Endothelial cell of umbilical vein (primary cell): Measurements from ENCODE around the gene KCNN1. TPM values are rescaled to one million over a fixed set of nuclear protein-coding genes. Genes with fewer than 3 reads are reported as not detected.
A peak's percentile ranks its signal among the peaks of the same experiment; 100 is the strongest.
"Not testable (repeated sequence)": the region's sequence is repeated elsewhere in the genome, so short reads cannot be mapped to it uniquely, and the experiment has no call there.

Source experiments
- BruUV-seq: library from RNA; stranded (reverse); fragments of 400-500 nt; replicated peaks from 2 replicates; lab custom pipeline; 2021; lab: Mats Ljungman, UMichigan
- CTCF ChIA-PET: fragments of 300-600, 350-600 bp; sonication (Branson Sonifier 250); formaldehyde crosslinking; loops from one replicate; lab custom pipeline; 2021; ENCODE audit warnings: antibody characterized with exemption, inconsistent platforms; lab: Charles Lee
- POLR2A ChIA-PET: fragments of 300-600, 350-600 bp; sonication (Branson Sonifier 250); formaldehyde crosslinking; loops from one replicate; lab custom pipeline; 2021; ENCODE audit warnings: antibody characterized with exemption, inconsistent platforms; lab: Charles Lee
- DNase-seq: peaks from one replicate; pipeline ENCODE4 v3.0.0-alpha.2; 2011; ENCODE audit warnings: low read depth, low spot score
- FAIRE-seq: peaks from 2 replicates; lab custom pipeline; 2011; peaks lifted over from hg19 to GRCh38; lab: Jason Lieb, UNC
- H2AFZ ChIP-seq: 2 replicates; pipeline ENCODE4 v1.6.0; 2012; ENCODE audit warnings: low read depth, low read length, control low read depth, inconsistent platforms
- H3K27ac ChIP-seq: 2 replicates; pipeline ENCODE4 v1.5.1; 2011; ENCODE audit warnings: low read depth, mild to moderate bottlenecking, control low read depth, low read length, moderate library complexity; ENCODE audit not compliant: insufficient read depth
- H3K27me3 ChIP-seq, 2 experiments: 2 replicates each; pipeline versions ENCODE4 v1.6.0 to v1.6.1; 2011; ENCODE audit warnings: low read length in 2 of 2, mixed read lengths in 1 of 2; ENCODE audit not compliant: control insufficient read depth in 2 of 2, insufficient read depth in 2 of 2
- H3K36me3 ChIP-seq, 2 experiments: 2 replicates in 1 of 2; 3 replicates in 1 of 2; pipeline ENCODE4 v1.5.1; 2011; ENCODE audit warnings: low read length in 2 of 2, mild to moderate bottlenecking in 1 of 2, moderate library complexity in 1 of 2; ENCODE audit not compliant: control insufficient read depth in 2 of 2, insufficient read depth in 2 of 2; ENCODE audit errors: extremely low read depth in 1 of 2
- H3K4me1 ChIP-seq: 3 replicates; pipeline ENCODE4 v1.5.1; 2011; ENCODE audit warnings: mild to moderate bottlenecking, low read length; ENCODE audit not compliant: control insufficient read depth, insufficient read depth; ENCODE audit errors: extremely low read depth
- H3K4me2 ChIP-seq: 2 replicates; pipeline ENCODE4 v1.6.1; 2011; ENCODE audit warnings: low read length, control low read depth, mixed read lengths; ENCODE audit not compliant: insufficient read depth
- H3K4me3 ChIP-seq, 3 experiments: fragments of 200-600 bp in 1 of 3; sonication (generic), shearing (Covaris generic) in 1 of 3; replicated peaks in 1 of 3; 2 replicates each; pipeline ENCODE4 v1.5.1; 2011 to 2016; ENCODE audit warnings: control low read depth in 3 of 3, low read length in 3 of 3, mild to moderate bottlenecking in 2 of 3, inconsistent platforms in 1 of 3, low read depth in 1 of 3, moderate library complexity in 1 of 3; ENCODE audit not compliant: insufficient read depth in 1 of 3
- H3K79me2 ChIP-seq: 2 replicates; pipeline ENCODE4 v1.6.0; 2012; ENCODE audit warnings: low read length, inconsistent platforms; ENCODE audit not compliant: control insufficient read depth, insufficient read depth
- H3K9ac ChIP-seq: replicated peaks from 2 replicates; pipeline ENCODE3; 2011; ENCODE audit warnings: low read length, control low read depth; ENCODE audit not compliant: insufficient read depth; ENCODE audit errors: extremely low read depth
- H3K9me1 ChIP-seq: replicated peaks from 3 replicates; pipeline ENCODE4 v1.6.0; 2011; ENCODE audit warnings: mild to moderate bottlenecking, low read length; ENCODE audit not compliant: control insufficient read depth, insufficient read depth; ENCODE audit errors: extremely low read depth
- H3K9me3 ChIP-seq: replicated peaks from 2 replicates; pipeline ENCODE4 v1.5.1; 2012; ENCODE audit warnings: low read length, inconsistent platforms; ENCODE audit not compliant: control insufficient read depth, insufficient read depth
- H4K20me1 ChIP-seq: replicated peaks from 2 replicates; pipeline ENCODE3; 2011; ENCODE audit warnings: mild to moderate bottlenecking, low read length; ENCODE audit not compliant: control insufficient read depth, insufficient read depth; ENCODE audit errors: extremely low read depth
- GATA2 ChIP-seq: IDR thresholded peaks from 2 replicates; pipeline ENCODE4 v1.7.0; 2011; ENCODE audit warnings: low read depth, mild to moderate bottlenecking, moderate library complexity, mixed read lengths, low read length; ENCODE audit not compliant: insufficient read length, insufficient read depth
- POLR2A ChIP-seq: IDR thresholded peaks from 2 replicates; pipeline ENCODE4 v1.6.1; 2012; ENCODE audit warnings: low read depth, mild to moderate bottlenecking, control low read depth, low read length
- dilution Hi-C: fragments of 300-500 bp; cut with MboI; formaldehyde crosslinking; loops from one replicate; pipeline ENCODE4 v1.15.0; 2019; ENCODE audit warnings: low sequenced_read_pairs; ENCODE audit not compliant: extremely low pct_ligation_motif_present
- intact Hi-C: fragments of 100-400 bp; cut with micrococcal nuclease; formaldehyde crosslinking; loops from one replicate; pipeline ENCODE4 v1.10.0; 2022
- polyA plus RNA-seq, 4 experiments: library from polyadenylated mRNA; depleted of rRNA in 3 of 4; stranded (reverse) in 3 of 4; unstranded in 1 of 4; fragments of >200 nt; gene quantifications; 2 replicates each; pipeline versions ENCODE4 v1.2.1 to v1.2.3, GENCODE V29; 2011 to 2012; ENCODE audit warnings: missing spikeins in 1 of 4
- total RNA-seq: library from RNA; stranded (reverse); gene quantifications from 2 replicates; pipeline ENCODE4 v1.2.3, GENCODE V29; 2021

The KCNN1 gene
- total and polyA plus RNA-seq, 2 donors (not counting 3 experiments of a cell fraction or from before 2014, with no cell fraction given) = 0.18 to 0.80 TPM

DNA sequence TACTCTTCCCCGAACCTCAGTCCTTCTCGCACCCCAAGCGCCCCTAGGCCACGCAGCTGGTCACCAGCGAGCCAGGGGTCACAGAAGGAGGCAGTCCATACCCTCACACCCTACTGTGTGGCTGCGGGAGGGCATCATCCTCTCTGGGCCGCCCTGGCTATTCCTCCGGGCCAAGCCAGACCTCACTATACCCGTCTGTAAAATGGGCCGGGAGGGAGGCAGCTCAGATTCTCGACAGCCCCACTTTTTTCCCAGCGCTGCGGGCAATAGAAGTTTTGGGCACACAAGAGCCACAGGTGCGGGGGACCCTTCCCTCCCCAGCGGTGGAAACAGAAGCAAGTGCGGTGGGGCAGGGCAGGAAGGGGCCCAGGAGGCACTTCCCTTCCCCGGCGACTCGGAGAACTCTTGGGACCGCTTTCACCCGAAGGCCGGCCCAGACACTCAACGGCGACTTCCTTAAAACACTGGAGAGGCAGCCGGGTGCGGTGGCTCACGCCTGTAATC, 35.5 kb downstream of the KCNN1 start:
- no peak for FAIRE-seq
- ChIA-PET POLR2A (no interaction called here), CTCF (interaction anchor here (1.0 to 1.5 kb wide), 3 partner anchors 56 to 64 kb away, joined by 3 to 5 read pairs (median 4); no protein-coding TSS in a partner anchor)
- Histone ChIP-seq H3K27me3 (no peaks in the 10 kb centered on the region), H3K4me1 (peaks cover 19% of the 10 kb centered on the region), H3K9ac (peak overlapping the region; percentile 89), H3K36me3 (no peaks in the 10 kb centered on the region), H3K9me3 (no peaks in the 10 kb centered on the region), H3K4me3 (peak overlapping the region in 1 of 3 experiments; percentile 77), H2AFZ (no peak overlapping the region), H3K79me2 (peaks cover 14% of the 10 kb centered on the region), H4K20me1 (no peaks in the 10 kb centered on the region), H3K9me1 (no peaks in the 10 kb centered on the region), H3K27ac (no peak overlapping the region), H3K4me2 (peak overlapping the region; percentile 87)
- no peak for DNase-seq
- TSS peak; percentile 25 for BruUV-seq
- intact Hi-C loops (no loop called here), dilution Hi-C loops (no loop called here)
- TF ChIP-seq POLR2A (no peak), GATA2 (no peak)

- H3K9me3 ChIP-seq, H4K20me1 ChIP-seq, FAIRE-seq, DNase-seq, POLR2A ChIA-PET, H3K9me1 ChIP-seq, H3K4me2 ChIP-seq, dilution Hi-C loops, H3K4me3 ChIP-seq, H2AFZ ChIP-seq, H3K27me3 ChIP-seq, H3K27ac ChIP-seq, H3K9ac ChIP-seq, BruUV-seq: not testable (repeated sequence)
- intact Hi-C loops = loop anchor here (2.0 to 5.0 kb wide), 2 partner anchors 163 to 247 kb away; no protein-coding TSS in a partner anchor
- peaks cover 16% of the 10 kb centered on the region for H3K79me2 ChIP-seq
- H3K36me3 ChIP-seq = peaks cover 0 to 11% of the 10 kb centered on the region in 2 experiments
- CTCF ChIA-PET = interaction anchor here (2.8 to 3.0 kb wide), 2 partner anchors 51 to 55 kb away, joined by 46 to 61 read pairs; no protein-coding TSS in a partner anchor
- H3K4me1 ChIP-seq = peaks cover 19% of the 10 kb centered on the region
Observed at GRCh38 chr19:18005750-18006149, 38.8 kb downstream of the KCNN1 start.
